Measurements from ENCODE around the gene ZFR2.

DNA sequence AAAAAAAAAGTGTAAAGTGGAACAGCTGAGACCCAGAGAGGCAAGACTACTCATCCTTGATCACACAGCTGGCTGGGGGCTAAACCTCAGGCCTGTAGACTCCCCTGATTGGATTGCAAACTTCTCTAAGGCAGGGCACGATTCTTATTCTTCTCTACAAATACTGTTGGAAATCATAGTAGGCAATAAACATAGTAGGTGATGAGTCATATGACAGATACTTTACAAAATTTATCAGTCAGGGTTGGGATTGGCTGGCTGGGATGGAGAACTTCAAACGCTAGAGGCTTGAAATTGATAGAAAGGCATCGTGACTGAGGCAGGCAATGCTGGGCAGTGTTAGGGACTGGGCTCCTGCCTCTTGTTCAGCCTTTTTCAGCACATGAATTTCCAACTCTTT, 76.7 kb downstream of the ZFR2 start:
- TF ChIP-seq POLR2A (IDR thresholded peaks at IDR 0.05) (no peak), POLR2AphosphoS5 (IDR thresholded peaks at IDR 0.05; ENCODE audit: insufficient read depth in 1 of 2, low read depth in 1 of 2) (no peak)
- TF ChIP-seq, protein P1, sequence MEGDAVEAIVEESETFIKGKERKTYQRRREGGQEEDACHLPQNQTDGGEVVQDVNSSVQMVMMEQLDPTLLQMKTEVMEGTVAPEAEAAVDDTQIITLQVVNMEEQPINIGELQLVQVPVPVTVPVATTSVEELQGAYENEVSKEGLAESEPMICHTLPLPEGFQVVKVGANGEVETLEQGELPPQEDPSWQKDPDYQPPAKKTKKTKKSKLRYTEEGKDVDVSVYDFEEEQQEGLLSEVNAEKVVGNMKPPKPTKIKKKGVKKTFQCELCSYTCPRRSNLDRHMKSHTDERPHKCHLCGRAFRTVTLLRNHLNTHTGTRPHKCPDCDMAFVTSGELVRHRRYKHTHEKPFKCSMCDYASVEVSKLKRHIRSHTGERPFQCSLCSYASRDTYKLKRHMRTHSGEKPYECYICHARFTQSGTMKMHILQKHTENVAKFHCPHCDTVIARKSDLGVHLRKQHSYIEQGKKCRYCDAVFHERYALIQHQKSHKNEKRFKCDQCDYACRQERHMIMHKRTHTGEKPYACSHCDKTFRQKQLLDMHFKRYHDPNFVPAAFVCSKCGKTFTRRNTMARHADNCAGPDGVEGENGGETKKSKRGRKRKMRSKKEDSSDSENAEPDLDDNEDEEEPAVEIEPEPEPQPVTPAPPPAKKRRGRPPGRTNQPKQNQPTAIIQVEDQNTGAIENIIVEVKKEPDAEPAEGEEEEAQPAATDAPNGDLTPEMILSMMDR (IDR thresholded peaks at IDR 0.05), result no peak
